Breast epithelium (tissue), 3 donors: ENCODE measurements around the gene WWTR1.

Experiments used
- POLR2A ChIP-seq: fragments of 450-650 bp; IDR thresholded peaks from one replicate; pipeline ENCODE4 v1.6.1; 2016; ENCODE audit warnings: antibody characterized with exemption, mild to moderate bottlenecking, moderate library complexity
- TF ChIP-seq, protein P1 (sequence below), 3 donors: fragments of 450-650 bp; IDR thresholded peaks; one replicate each; pipeline ENCODE4 v1.5.1; 2016 to 2017; ENCODE audit warnings: antibody characterized with exemption in 3 of 3, mild to moderate bottlenecking in 3 of 3, moderate library complexity in 3 of 3

DNA sequence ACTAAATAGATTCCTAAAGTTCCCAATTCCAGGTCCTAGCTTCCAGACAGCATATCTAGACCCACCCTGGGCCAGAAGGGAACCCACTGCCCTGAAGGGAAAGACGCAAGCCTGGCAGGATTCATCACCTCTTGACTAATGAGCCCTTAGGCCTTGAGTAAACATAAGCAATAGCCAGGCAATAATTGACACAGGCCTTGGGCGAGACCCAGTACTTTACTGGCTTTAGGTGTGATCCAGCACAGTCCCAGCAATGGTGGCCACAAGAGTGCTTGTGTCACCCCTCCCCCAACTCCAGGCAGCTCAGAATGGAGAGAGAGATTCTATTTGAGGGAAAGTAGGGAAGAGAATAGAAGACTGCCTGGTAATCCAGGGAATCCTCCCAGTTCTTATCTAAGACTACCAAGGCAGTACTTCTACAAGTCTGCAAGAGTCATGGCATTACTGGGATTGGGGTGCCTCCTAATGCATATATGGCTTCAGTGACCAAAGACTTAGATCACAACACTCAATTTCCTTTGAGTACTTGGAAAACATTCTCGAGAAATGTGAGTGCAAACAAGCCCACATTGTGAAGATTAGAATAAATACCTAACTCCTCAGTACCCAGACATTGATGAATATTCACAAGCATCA lies 30.4 kb upstream of the WWTR1 start:
- TF ChIP-seq, protein P1, sequence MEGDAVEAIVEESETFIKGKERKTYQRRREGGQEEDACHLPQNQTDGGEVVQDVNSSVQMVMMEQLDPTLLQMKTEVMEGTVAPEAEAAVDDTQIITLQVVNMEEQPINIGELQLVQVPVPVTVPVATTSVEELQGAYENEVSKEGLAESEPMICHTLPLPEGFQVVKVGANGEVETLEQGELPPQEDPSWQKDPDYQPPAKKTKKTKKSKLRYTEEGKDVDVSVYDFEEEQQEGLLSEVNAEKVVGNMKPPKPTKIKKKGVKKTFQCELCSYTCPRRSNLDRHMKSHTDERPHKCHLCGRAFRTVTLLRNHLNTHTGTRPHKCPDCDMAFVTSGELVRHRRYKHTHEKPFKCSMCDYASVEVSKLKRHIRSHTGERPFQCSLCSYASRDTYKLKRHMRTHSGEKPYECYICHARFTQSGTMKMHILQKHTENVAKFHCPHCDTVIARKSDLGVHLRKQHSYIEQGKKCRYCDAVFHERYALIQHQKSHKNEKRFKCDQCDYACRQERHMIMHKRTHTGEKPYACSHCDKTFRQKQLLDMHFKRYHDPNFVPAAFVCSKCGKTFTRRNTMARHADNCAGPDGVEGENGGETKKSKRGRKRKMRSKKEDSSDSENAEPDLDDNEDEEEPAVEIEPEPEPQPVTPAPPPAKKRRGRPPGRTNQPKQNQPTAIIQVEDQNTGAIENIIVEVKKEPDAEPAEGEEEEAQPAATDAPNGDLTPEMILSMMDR (IDR thresholded peaks at IDR 0.05), result no peak
- no peak for TF ChIP-seq POLR2A
